Gastrocnemius medialis (tissue), 4 donors: ENCODE data around the gene CDK10.

Experiments
- POLR2A ChIP-seq, 2 donors: fragments of 450-650 bp; IDR thresholded peaks; one replicate each; pipeline ENCODE4 v1.6.1; 2017; ENCODE audit warnings: antibody characterized with exemption in 2 of 2, mild to moderate bottlenecking in 2 of 2, moderate library complexity in 2 of 2
- TF ChIP-seq, protein P1 (sequence below), 5 experiments: fragments of 450-650 bp in 3 of 5; fragments of 200-600 bp in 2 of 5; sonication (generic) in 2 of 5; IDR thresholded peaks in 4 of 5; conservative IDR thresholded peaks in 1 of 5; 1 replicate in 4 of 5; 2 replicates in 1 of 5; pipeline ENCODE4 v1.5.1; 2016 to 2019; ENCODE audit warnings: antibody characterized with exemption in 5 of 5, mild to moderate bottlenecking in 3 of 5, moderate library complexity in 3 of 5

DNA sequence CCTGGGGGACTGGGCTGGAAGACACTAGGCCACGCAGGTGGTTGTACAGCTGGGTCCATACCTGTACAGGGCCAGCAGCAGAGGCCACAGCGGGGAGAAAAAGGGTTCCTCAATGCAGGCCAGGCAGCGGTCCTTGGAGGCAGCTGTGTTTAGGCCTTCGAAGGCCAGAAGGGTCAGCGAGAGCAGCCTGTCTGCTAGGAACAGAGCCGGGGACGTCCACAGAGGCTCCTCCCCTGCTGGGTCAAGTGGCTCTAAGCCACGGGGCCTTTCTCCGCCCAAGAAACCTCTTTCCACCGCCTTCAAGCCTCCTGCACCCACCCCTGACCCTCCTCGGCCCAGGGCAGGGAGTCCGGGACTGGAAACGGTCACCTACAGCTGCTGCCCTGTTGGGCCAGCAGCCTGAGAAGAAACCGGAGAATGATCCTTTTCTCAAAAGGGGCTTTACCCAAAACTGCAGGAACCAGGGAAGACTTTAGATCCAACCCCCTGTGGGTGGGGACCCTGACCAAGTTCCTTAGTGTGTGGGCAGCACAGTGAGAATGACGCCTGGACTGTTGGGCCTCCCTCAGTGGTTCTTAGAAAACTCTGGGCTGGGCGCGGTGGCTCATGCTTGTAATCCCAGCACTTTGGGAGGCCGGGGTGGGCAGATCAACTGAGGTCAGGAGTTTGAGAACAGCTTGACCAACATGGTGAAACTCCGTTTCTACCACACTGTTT is 23.4 kb downstream of the CDK10 start:
- TF ChIP-seq, protein P1, sequence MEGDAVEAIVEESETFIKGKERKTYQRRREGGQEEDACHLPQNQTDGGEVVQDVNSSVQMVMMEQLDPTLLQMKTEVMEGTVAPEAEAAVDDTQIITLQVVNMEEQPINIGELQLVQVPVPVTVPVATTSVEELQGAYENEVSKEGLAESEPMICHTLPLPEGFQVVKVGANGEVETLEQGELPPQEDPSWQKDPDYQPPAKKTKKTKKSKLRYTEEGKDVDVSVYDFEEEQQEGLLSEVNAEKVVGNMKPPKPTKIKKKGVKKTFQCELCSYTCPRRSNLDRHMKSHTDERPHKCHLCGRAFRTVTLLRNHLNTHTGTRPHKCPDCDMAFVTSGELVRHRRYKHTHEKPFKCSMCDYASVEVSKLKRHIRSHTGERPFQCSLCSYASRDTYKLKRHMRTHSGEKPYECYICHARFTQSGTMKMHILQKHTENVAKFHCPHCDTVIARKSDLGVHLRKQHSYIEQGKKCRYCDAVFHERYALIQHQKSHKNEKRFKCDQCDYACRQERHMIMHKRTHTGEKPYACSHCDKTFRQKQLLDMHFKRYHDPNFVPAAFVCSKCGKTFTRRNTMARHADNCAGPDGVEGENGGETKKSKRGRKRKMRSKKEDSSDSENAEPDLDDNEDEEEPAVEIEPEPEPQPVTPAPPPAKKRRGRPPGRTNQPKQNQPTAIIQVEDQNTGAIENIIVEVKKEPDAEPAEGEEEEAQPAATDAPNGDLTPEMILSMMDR (IDR thresholded peaks at IDR 0.05 in 4 of 5, conservative IDR thresholded peaks at IDR 0.05 in 1 of 5): no peak
- TF ChIP-seq POLR2A (IDR thresholded peaks at IDR 0.05): no peak
